B cell (primary cell): ENCODE results near the gene KCNH6.

Experiments
- CTCF ChIP-seq: fragments of 200-600 bp; IDR thresholded peaks from one replicate; pipeline ENCODE4 v1.8.0; 2022; ENCODE audit warnings: antibody characterized with exemption, mild to moderate bottlenecking
- EZH2 ChIP-seq: IDR thresholded peaks from 2 replicates; pipeline ENCODE4 v1.6.1; 2012; ENCODE audit warnings: borderline replicate concordance, low read depth, mild to moderate bottlenecking, moderate library complexity, low read length; ENCODE audit not compliant: insufficient read depth, poor library complexity, severe bottlenecking

GRCh38 chr17:63579633-63580032 lies 56.5 kb downstream of the KCNH6 start:
- TF ChIP-seq CTCF (no peak), EZH2 (no peak)
